Right lobe of liver (tissue), 6 donors: ENCODE measurements around the gene CNGA2. TPM values are rescaled to one million over a fixed set of nuclear protein-coding genes. Genes with fewer than 3 reads are reported as not detected.
A peak's percentile ranks its signal among the peaks of the same experiment; 100 is the strongest.

Experiments
- ATAC-seq, 4 donors: fragments of 200-7000 bp; cut with Tn5 transposase; one replicate each; pipeline ENCODE4 v1.9.1; 2020; ENCODE audit warnings: mild to moderate bottlenecking in 4 of 4, moderate library complexity in 4 of 4
- DNase-seq, 3 donors: peaks; one replicate each; pipeline ENCODE4 v3.0.0-alpha.2; 2020
- H3K27ac ChIP-seq, 3 donors: fragments of 200-600 bp; one replicate each; pipeline ENCODE4 v1.8.0; 2022
- H3K27me3 ChIP-seq, 2 donors: fragments of 200-600 bp; one replicate each; pipeline ENCODE4 v1.8.0; 2022
- H3K36me3 ChIP-seq, 4 donors: fragments of 200-600 bp; sonication (generic) in 1 of 4; one replicate each; pipeline versions ENCODE4 v1.5.1 to v1.8.0; 2017 to 2022; ENCODE audit warnings: control low read depth in 1 of 4
- H3K4me1 ChIP-seq, 4 donors: fragments of 200-600 bp; sonication (generic) in 1 of 4; one replicate each; pipeline versions ENCODE4 v1.5.1 to v1.8.0; 2017 to 2022; ENCODE audit warnings: control low read depth in 1 of 4
- H3K4me3 ChIP-seq, 3 donors: fragments of 200-600 bp; one replicate each; pipeline ENCODE4 v1.8.0; 2022
- H3K9me3 ChIP-seq, 4 donors: fragments of 200-600 bp; sonication (generic) in 1 of 4; one replicate each; pipeline versions ENCODE4 v1.5.1 to v1.8.0; 2017 to 2022; ENCODE audit warnings: control low read depth in 1 of 4
- CTCF ChIP-seq, 4 donors: fragments of 200-600 bp in 3 of 4; fragments of 450-650 bp in 1 of 4; IDR thresholded peaks; one replicate each; pipeline versions ENCODE4 v1.5.1 to v1.8.0; 2016 to 2022; ENCODE audit warnings: antibody characterized with exemption in 4 of 4, mild to moderate bottlenecking in 2 of 4
- POLR2A ChIP-seq: fragments of 450-650 bp; IDR thresholded peaks from one replicate; pipeline ENCODE4 v1.6.1; 2017; ENCODE audit warnings: antibody characterized with exemption, mild to moderate bottlenecking
- WGBS: methylation state at CpG from one replicate; pipeline ENCODE4 v1.1.6; 2018; ENCODE audit warnings: low coverage, low lambda C conversion rate; ENCODE audit not compliant: insufficient coverage; ENCODE audit errors: missing lambda C conversion rate; 5-methylcytosine and 5-hydroxymethylcytosine counted together
- intact Hi-C, 2 donors: fragments of 100-400 bp; cut with DNase I; formaldehyde crosslinking; loops; one replicate each; pipeline versions ENCODE4 v1.11.2 to v1.14.1; 2022
- total RNA-seq, 6 experiments: library from RNA; depleted of rRNA in 2 of 6; stranded (reverse); fragments of >200 nt in 2 of 6; fragmentation: NEBNext Ultra II Directional in 3 of 6; extraction: Animal tissue kit (Norgen Biotek cat#: 25700) in 3 of 6; gene quantifications; one replicate each; pipeline versions ENCODE4 v1.1.0 to v1.2.4, GENCODE V29; 2016 to 2023
- donor health status: DM: no; HTN: yes; CAD: no.
- donor health status: DM: no; HTN: no; CAD: no.
- donor health status: DM: no; HTN: no; CAD: no.
- donor health status: DM: no; HTN: yes; CAD: no.
- donor health status: DM: no; HTN: yes; CAD: no.

Gene CNGA2
- total RNA-seq, 6 experiments from 2014 or later: not detected

- no peak for DNase-seq
- Histone ChIP-seq H3K36me3 (no peaks in the 10 kb centered on the region), H3K4me1 (no peaks in the 10 kb centered on the region), H3K9me3 (no peaks in the 10 kb centered on the region), H3K27ac (no peak overlapping the region), H3K27me3 (no peaks in the 10 kb centered on the region), H3K4me3 (no peak overlapping the region)
- intact Hi-C loops: no loop called here
- WGBS: 50% methylated on average over 5 of the region's 5 CpGs
- no peak for TF ChIP-seq POLR2A
- TF ChIP-seq CTCF (IDR thresholded peaks at IDR 0.05): no peak
- ATAC-seq: no peak
These were observed 2.9 kb downstream of the CNGA2 start for GRCh38 chrX:151737494-151737893.

DNA sequence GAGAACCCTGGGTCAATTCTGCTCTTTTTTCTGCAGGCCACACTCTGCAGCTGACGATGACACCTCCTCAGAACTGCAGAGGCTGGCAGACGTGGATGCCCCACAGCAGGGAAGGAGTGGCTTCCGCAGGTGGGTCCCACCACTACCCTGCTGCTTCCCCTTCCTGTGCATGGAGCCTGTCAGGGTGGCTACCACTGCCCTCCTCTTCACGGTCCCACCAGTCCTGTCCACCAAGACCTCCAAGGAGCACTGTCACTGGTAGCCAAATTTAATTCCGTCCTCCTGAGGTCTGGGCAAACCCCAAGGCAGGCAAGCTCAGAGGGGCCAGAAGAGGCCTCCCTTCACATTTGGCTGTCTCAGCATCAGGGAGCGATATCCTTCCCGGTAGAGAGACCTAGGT, 4.2 kb downstream of the CNGA2 start:
- peak in 1 of 3 donors; percentile 17 for DNase-seq
- intact Hi-C loops: no loop called here
- no peak for TF ChIP-seq POLR2A
- TF ChIP-seq CTCF (IDR thresholded peaks at IDR 0.05): no peak
- ATAC-seq: no peak
- Histone ChIP-seq H3K36me3 (no peaks in the 10 kb centered on the region), H3K27me3 (no peaks in the 10 kb centered on the region), H3K9me3 (no peaks in the 10 kb centered on the region), H3K4me1 (no peaks in the 10 kb centered on the region), H3K27ac (no peak overlapping the region), H3K4me3 (no peak overlapping the region)
- WGBS: 60% methylated on average over 2 of the region's 7 CpGs

- TF ChIP-seq CTCF (IDR thresholded peaks at IDR 0.05) (no peak), POLR2A (no peak)
- ATAC-seq (no peak), DNase-seq (peak in 1 of 3 donors; percentile 10)
- Histone ChIP-seq H3K27ac (no peak overlapping the region), H3K27me3 (no peaks in the 10 kb centered on the region), H3K36me3 (no peaks in the 10 kb centered on the region), H3K4me1 (no peaks in the 10 kb centered on the region), H3K9me3 (no peaks in the 10 kb centered on the region), H3K4me3 (no peak overlapping the region)
- intact Hi-C loops: no loop called here
- WGBS: 58% methylated on average over 3 of the region's 4 CpGs
These were observed 7.1 kb downstream of the CNGA2 start for GRCh38 chrX:151741606-151742005.

DNA sequence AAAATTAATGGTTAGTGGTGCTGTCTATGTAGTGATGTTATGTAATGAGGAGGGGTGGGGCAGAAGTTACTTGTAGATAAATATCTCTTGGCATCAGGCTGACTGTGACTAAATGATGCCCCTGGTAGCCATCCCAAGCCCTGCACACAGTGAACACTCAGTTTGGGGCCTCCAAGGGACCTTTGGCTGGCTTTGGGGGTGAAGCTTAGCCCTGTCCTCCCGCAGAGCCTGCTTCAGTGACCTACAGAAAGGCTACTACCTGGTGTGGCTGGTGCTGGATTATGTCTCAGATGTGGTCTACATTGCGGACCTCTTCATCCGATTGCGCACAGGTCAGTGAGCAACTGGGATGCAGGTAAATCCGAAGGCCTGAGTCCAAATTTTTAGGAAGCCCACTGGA, 7.8 kb downstream of the CNGA2 start:
- H3K4me3 ChIP-seq: no peak overlapping the region
- H3K27ac ChIP-seq: no peak overlapping the region
- no peaks in the 10 kb centered on the region for H3K9me3 ChIP-seq
- TF ChIP-seq POLR2A: no peak
- no peak for TF ChIP-seq CTCF (IDR thresholded peaks at IDR 0.05)
- no peaks in the 10 kb centered on the region for H3K27me3 ChIP-seq
- no peak for DNase-seq
- no peaks in the 10 kb centered on the region for H3K36me3 ChIP-seq
- no peaks in the 10 kb centered on the region for H3K4me1 ChIP-seq
- 71% methylated on average over 1 of the region's 5 CpGs for WGBS
- intact Hi-C loops: no loop called here
- no peak for ATAC-seq
